Thoracic aorta (tissue), 2 donors: ENCODE data around the gene ANKRD23. TPM values are rescaled to one million over a fixed set of nuclear protein-coding genes. Genes with fewer than 3 reads are reported as not detected.
"Not testable (repeated sequence)": the region's sequence is repeated elsewhere in the genome, so short reads cannot be mapped to it uniquely, and the experiment has no call there.

Experiments
- ATAC-seq: fragments of 150-250 bp; one replicate; pipeline ENCODE4 v1.8.0; 2017; ENCODE audit warnings: low read depth; ENCODE audit not compliant: insufficient number of reproducible peaks, low FRiP score
- DNase-seq: peaks from one replicate; pipeline ENCODE4 v3.0.0-alpha.2; 2020; ENCODE audit warnings: low spot score
- H3K27ac ChIP-seq, 2 donors: fragments of 200-600 bp; sonication (generic); 1 replicate in 1 of 2; 2 replicates in 1 of 2; pipeline ENCODE4 v1.5.1; 2016; ENCODE audit warnings: mild to moderate bottlenecking in 2 of 2, moderate library complexity in 2 of 2
- H3K27me3 ChIP-seq: fragments of 200-600 bp; sonication (generic); replicated peaks from 2 replicates; pipeline ENCODE4 v1.6.0; 2016; ENCODE audit warnings: mild to moderate bottlenecking; ENCODE audit not compliant: insufficient read depth
- H3K36me3 ChIP-seq: fragments of 200-600 bp; sonication (generic); one replicate; pipeline ENCODE4 v1.5.1; 2016
- H3K4me1 ChIP-seq, 2 donors: fragments of 200-600 bp; sonication (generic); 1 replicate in 1 of 2; 2 replicates in 1 of 2; pipeline versions ENCODE4 v1.5.1 to v1.6.0; 2016; ENCODE audit warnings: low read depth in 2 of 2, mild to moderate bottlenecking in 1 of 2; ENCODE audit not compliant: control insufficient read depth in 1 of 2
- H3K4me3 ChIP-seq: fragments of 200-600 bp; sonication (generic); 2 replicates; pipeline ENCODE4 v1.5.1; 2016; ENCODE audit warnings: mild to moderate bottlenecking
- H3K9me3 ChIP-seq: fragments of 200-600 bp; sonication (generic); 2 replicates; pipeline ENCODE4 v1.5.1; 2016
- total RNA-seq, 2 donors: library from RNA; depleted of rRNA; stranded (reverse); fragments of >200 nt; gene quantifications; one replicate each; pipeline versions ENCODE4 v1.1.0 to v1.2.3, GENCODE V29; 2016
- TF ChIP-seq, protein P1 (sequence below): fragments of 200-600 bp; sonication (generic); IDR thresholded peaks from one replicate; pipeline ENCODE4 v1.5.1; 2019; ENCODE audit warnings: antibody characterized with exemption

The ANKRD23 gene
- total RNA-seq, 2 donors from 2014 or later, result 6.0 to 8.4 TPM

DNA sequence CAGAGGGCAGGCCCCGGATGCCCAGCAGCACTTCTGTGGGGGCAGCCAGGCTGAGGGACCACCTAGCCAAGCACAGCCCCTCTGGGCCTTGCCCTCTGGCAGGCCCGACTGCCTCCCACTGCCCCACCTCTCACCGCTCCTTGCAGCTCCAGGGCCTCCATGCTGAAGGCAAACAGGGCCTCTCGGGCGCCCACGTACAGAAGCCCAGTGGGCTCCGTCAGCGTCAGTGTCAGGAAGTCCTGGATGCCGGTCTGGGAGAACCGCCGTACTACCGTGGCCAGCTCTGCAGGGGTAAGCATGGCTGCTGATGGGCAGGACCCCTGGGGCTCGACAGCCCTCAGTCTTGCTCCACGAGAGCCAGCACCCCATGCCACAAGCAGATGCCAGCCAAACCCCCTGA is 22.3 kb upstream of the ANKRD23 start:
- Histone ChIP-seq H3K27me3 (no peaks in the 10 kb centered on the region), H3K4me1 (peaks cover 22 to 34% of the 10 kb centered on the region in 2 donors), H3K4me3 (no peak overlapping the region), H3K9me3 (no peaks in the 10 kb centered on the region), H3K27ac (peak overlapping the region in 1 of 2 donors; percentile 99), H3K36me3 (peaks cover 54% of the 10 kb centered on the region)
- TF ChIP-seq, protein P1, sequence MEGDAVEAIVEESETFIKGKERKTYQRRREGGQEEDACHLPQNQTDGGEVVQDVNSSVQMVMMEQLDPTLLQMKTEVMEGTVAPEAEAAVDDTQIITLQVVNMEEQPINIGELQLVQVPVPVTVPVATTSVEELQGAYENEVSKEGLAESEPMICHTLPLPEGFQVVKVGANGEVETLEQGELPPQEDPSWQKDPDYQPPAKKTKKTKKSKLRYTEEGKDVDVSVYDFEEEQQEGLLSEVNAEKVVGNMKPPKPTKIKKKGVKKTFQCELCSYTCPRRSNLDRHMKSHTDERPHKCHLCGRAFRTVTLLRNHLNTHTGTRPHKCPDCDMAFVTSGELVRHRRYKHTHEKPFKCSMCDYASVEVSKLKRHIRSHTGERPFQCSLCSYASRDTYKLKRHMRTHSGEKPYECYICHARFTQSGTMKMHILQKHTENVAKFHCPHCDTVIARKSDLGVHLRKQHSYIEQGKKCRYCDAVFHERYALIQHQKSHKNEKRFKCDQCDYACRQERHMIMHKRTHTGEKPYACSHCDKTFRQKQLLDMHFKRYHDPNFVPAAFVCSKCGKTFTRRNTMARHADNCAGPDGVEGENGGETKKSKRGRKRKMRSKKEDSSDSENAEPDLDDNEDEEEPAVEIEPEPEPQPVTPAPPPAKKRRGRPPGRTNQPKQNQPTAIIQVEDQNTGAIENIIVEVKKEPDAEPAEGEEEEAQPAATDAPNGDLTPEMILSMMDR, result no peak
- no peak for ATAC-seq
- DNase-seq, result no peak

GRCh38 chr2:96865654-96866053 is 21.8 kb upstream of the ANKRD23 start:
- ATAC-seq (no peak), DNase-seq (no peak)
- H3K27me3 ChIP-seq, result no peaks in the 10 kb centered on the region
- peak overlapping the region in 1 of 2 donors; percentile 28 for H3K27ac ChIP-seq
- H3K36me3 ChIP-seq, result peaks cover 59% of the 10 kb centered on the region
- H3K9me3 ChIP-seq, result no peaks in the 10 kb centered on the region
- peaks cover 20 to 29% of the 10 kb centered on the region in 2 donors for H3K4me1 ChIP-seq
- TF ChIP-seq, protein P1, result no peak
- no peak overlapping the region for H3K4me3 ChIP-seq

- H3K27ac ChIP-seq, result no peak overlapping the region
- H3K4me1 ChIP-seq, result peaks cover 18 to 36% of the 10 kb centered on the region in 2 donors
- ATAC-seq (no peak), DNase-seq (no peak)
- TF ChIP-seq, protein P1, result no peak
- H3K36me3 ChIP-seq, result peaks cover 64% of the 10 kb centered on the region
- H3K4me3 ChIP-seq, result no peak overlapping the region
- H3K27me3 ChIP-seq, result no peaks in the 10 kb centered on the region
- no peaks in the 10 kb centered on the region for H3K9me3 ChIP-seq
These were observed 20.7 kb upstream of the ANKRD23 start for GRCh38 chr2:96864343-96865091.

GRCh38 chr2:96863575-96864342 is 19.9 kb upstream of the ANKRD23 start:
- H3K4me3 ChIP-seq, result no peak overlapping the region
- no peaks in the 10 kb centered on the region for H3K9me3 ChIP-seq
- DNase-seq (no peak), ATAC-seq (no peak)
- no peak overlapping the region for H3K27ac ChIP-seq
- H3K36me3 ChIP-seq, result peaks cover 64% of the 10 kb centered on the region
- H3K27me3 ChIP-seq, result no peaks in the 10 kb centered on the region
- peaks cover 23 to 44% of the 10 kb centered on the region in 2 donors for H3K4me1 ChIP-seq
- TF ChIP-seq, protein P1, result no peak

- not testable (repeated sequence) for DNase-seq, H3K9me3 ChIP-seq, H3K27me3 ChIP-seq, ATAC-seq, H3K27ac ChIP-seq, H3K4me3 ChIP-seq
- peaks cover 64% of the 10 kb centered on the region for H3K36me3 ChIP-seq
- H3K4me1 ChIP-seq, result peaks cover 26 to 44% of the 10 kb centered on the region in 2 donors
These were observed 19.2 kb upstream of the ANKRD23 start for GRCh38 chr2:96863056-96863455.
